GM12865 (cell line): Measurements from ENCODE around the gene HMGN2.
A peak's percentile ranks its signal among the peaks of the same experiment; 100 is the strongest.

Experiments
- DNase-seq: peaks from one replicate; pipeline ENCODE4 v3.0.0; 2010; ENCODE audit warnings: low read depth
- H3K4me3 ChIP-seq: 2 replicates; pipeline ENCODE4 v1.5.1; 2011; ENCODE audit warnings: mild to moderate bottlenecking, low read depth, low read length, control low read depth
- TF ChIP-seq, protein P1 (sequence below): IDR thresholded peaks from 2 replicates; pipeline ENCODE4 v1.5.1; 2011; ENCODE audit warnings: low read length, control low read depth, low read depth, inconsistent platforms; ENCODE audit not compliant: insufficient read depth; ENCODE audit errors: missing control alignments

Gene HMGN2

DNA sequence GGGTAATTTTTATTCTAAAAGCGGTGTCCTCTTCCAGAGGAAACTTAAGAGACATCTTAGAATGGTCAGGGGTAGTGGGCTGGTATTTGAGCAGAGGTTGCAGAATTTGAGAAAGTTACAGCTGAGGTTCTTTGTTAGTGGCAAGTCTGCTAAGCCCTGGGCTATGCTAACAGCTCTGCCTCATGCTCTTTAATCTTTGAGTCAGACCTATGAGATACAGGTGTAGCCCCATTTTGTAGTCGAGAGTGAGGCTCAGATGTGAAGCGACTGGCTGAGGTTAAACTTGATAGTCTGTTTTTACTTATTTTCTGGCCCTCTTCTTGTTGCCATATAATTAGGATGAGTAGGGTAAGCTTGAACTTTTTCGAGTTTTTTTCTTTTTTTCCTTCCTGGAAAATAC is 4.7 kb downstream of the HMGN2 start:
- TF ChIP-seq, protein P1, sequence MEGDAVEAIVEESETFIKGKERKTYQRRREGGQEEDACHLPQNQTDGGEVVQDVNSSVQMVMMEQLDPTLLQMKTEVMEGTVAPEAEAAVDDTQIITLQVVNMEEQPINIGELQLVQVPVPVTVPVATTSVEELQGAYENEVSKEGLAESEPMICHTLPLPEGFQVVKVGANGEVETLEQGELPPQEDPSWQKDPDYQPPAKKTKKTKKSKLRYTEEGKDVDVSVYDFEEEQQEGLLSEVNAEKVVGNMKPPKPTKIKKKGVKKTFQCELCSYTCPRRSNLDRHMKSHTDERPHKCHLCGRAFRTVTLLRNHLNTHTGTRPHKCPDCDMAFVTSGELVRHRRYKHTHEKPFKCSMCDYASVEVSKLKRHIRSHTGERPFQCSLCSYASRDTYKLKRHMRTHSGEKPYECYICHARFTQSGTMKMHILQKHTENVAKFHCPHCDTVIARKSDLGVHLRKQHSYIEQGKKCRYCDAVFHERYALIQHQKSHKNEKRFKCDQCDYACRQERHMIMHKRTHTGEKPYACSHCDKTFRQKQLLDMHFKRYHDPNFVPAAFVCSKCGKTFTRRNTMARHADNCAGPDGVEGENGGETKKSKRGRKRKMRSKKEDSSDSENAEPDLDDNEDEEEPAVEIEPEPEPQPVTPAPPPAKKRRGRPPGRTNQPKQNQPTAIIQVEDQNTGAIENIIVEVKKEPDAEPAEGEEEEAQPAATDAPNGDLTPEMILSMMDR = no peak
- no peak for DNase-seq
- no peak overlapping the region for H3K4me3 ChIP-seq

DNA sequence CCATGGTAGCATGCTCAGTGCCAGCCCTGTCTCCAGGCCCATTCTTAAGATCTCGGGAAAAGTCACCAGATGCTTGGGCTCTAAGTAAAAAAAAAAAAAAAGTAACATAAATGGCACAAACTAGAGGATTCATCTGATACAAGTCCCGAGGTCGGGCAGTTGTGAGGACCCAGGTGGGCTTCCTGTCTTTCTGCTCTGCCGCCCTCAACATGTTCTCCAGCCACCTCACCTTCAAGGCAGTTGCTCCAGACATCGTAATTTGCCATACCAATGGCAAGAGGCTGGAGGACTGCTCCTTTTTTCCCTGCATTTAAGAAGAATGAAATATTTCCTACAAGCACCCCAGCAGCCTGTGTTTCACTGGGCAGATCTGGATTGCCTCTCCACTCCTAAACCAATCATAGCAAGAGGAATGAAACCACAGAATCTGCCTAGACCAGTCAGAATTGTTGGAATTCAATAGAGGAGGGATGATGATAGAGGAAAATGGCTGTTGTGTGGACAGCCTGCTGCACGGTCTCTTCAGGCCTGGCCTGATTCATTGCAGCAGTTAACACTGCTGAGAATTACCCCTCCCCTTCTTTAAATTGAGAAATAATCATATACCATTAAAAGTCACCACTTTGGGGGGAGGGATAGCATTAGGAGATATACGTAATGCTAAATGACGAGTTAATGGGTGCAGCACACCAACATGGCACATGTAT is 5.4 kb downstream of the HMGN2 start:
- DNase-seq = peak; percentile 25
- H3K4me3 ChIP-seq = no peak overlapping the region
- TF ChIP-seq, protein P1 = no peak

DNA sequence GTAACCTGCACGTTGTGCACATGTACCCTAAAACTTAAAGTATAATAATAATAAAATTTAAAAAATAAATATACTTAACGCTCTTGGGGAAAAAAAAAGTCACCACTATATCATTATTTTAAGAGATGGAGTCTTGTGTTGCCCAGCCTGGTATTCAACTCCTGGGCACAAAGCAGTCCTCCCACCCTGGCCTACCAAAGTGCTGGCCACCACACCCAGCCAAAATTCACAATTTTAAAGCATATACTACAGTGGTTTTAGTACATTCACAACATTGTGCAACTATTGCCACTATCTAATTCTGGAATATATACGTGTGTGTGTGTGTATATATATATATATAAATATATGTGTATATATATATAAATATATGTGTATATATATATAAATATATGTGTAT is 5.9 kb downstream of the HMGN2 start:
- TF ChIP-seq, protein P1 = no peak
- H3K4me3 ChIP-seq = no peak overlapping the region
- no peak for DNase-seq

DNA sequence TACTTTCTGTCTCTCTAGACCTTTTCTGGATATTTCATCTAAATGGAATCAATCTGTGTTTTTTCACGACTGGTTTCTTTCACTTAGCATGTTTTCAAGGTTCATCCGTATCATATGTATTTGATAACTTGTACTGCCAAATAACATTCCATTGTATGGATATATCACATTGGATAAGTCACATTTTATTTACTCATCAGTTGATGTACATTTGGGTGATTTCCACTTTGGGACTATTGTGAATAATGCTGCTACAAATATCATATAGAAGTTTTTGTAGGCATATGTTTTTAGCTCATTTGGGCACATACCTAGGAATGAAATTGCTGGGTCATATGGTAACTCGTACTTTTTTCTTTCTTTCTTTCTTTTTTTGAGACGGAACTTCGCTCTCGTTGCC is 6.7 kb downstream of the HMGN2 start:
- TF ChIP-seq, protein P1 = no peak
- DNase-seq = no peak
- H3K4me3 ChIP-seq = no peak overlapping the region

DNA sequence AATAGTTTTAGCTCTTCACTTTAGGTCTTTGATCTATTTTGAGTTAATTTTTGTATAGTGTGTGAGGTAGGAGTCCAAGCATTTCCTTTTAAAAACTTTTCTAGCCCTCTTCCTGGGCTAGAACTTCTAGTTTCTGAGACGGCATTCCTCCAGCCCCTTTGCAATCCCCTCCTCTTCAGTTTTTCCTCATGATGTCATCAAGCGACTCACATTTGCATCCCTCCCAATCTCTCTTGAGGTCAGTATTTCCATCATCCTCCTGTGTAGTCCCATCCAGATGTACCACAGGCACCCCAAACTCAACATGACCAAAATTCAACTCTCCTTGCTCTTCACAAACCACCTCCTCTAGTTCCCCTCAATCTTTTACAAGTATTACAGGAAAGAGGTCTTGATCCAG is 10.7 kb downstream of the HMGN2 start:
- TF ChIP-seq, protein P1 = no peak
- no peak overlapping the region for H3K4me3 ChIP-seq
- DNase-seq = no peak

DNA sequence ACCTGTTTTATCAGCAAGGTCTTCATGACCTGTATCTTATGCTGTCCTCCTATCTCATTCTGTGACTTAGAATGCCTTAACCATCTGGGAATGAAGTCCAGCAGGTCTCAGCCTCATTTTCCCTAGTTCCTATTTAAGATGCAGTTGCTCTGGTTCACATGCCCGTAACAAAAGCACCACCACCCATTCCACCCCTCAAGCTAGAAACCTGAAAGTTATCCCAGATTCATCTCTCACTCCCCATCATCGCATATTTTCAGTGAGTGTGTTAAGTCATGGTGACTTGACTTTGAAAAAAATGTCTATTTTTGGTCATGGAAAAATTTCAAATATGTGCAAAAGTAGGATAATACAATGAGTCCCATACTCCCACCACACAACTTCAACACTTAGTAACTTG is 11.7 kb downstream of the HMGN2 start:
- DNase-seq = no peak
- TF ChIP-seq, protein P1 = no peak
- no peak overlapping the region for H3K4me3 ChIP-seq

DNA sequence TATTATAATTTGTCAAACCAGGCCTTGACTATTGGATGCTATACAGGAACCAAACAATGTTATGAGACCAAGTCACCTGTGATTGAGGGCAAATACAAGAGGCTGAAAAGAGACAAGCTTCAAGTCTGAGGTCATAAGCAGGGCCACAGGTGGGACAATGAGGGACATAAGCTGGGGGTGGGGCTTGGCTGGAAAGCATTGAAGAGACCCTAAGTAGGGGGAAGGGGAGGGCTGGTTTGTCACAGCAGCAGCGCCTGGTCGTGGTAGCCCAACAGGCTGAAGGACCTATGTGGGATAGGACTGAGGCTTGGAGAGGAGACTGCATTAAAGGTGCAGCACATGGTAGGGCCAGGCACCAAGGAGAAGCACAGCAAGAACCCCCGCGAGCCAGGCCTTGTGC is 17.9 kb downstream of the HMGN2 start:
- no peak for DNase-seq
- TF ChIP-seq, protein P1 = no peak
- no peak overlapping the region for H3K4me3 ChIP-seq
